HG03342 (cell line): ENCODE results near the gene EP400.
"Not testable (repeated sequence)": the region's sequence is repeated elsewhere in the genome, so short reads cannot be mapped to it uniquely, and the experiment has no call there.

Experiments used
- ATAC-seq: cut with Tn5 transposase; IDR thresholded peaks from one replicate; pipeline ENCODE4 v1.9.1; 2021; ENCODE audit warnings: mild to moderate bottlenecking, moderate library complexity; ENCODE audit not compliant: unreplicated experiment

Gene EP400

GRCh38 chr12:131948166-131948712 lies 1.5 kb upstream of the EP400 start:
- ATAC-seq: no peak

- ATAC-seq: not testable (repeated sequence)
Measured at GRCh38 chr12:131948713-131949430, 870 bp upstream of the EP400 start.

DNA sequence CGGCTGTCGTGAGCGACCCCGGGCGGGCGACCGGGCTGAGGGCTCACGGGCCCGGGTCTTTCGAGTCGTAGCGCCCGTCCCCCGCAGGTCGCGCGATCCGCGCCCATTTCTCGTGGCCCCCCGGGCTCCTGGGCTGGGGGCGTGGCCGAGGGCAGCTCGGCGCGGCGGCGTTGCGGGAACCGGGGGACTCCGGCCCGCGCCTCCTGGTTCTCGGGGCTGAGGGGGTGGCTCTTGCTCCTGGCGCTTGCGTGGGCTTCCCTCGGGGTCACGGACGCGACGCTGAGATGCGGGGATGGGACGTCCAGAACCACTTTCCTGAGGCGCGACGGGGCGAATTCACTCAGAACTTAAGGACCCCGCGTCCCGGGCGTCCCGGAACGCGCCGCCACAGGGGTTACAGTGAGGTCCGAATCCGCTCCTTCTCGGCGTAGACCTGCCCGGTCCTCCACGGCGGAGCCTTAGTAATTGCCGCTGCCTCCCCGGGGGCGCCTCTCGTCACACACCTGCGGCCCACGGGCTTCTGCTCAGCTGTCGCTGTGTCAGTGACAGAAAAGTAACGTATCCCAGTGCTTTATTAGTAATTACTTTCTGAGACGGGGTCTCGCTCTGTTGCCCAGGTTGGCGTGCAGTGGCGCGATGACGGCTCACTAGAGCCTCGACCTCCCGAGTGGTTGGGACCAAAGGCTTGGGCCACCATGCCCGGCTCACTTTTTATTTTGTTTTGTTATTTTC lies 606 bp downstream of the EP400 start:
- peak; percentile 36 for ATAC-seq

DNA sequence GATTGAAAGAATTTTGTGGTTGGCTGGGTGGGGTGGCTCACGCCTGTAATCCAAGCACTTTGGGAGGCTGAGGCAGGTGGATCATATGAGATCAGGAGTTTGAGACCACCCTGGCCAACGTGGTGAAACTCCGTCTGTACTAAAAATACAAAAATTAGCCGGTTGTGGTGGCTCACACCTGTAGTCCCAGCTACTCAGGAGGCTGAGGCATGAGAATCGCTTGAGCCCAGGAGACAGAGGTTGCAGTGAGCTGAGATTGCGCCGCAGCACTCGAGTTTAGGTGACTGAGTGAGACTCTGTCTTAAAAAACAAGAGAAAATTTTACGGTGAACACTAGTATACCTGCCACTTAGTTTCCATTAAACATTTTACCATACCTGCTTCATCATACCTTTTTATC lies 4.1 kb downstream of the EP400 start:
- not testable (repeated sequence) for ATAC-seq

- not testable (repeated sequence) for ATAC-seq
Measured at GRCh38 chr12:131954460-131954859, 4.7 kb downstream of the EP400 start.

DNA sequence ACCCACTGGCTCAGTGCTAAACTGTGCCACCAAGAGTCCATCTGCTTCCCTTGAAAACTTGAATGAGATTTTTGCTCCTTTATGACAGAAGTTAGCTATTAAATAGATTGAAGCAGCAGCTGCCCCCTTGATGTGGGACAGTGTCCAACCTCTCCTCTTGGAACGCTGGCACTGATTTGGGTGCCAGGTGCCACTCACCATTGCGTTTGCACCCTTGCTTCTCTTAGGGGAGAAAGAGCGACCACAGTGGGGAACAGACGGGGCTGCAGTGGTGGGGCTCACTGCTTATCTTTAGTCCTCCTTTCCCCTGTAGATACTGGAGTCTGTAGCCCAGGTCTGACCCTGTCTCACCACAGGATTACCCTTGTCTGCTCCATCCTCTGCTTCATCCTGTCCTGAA lies 9.4 kb downstream of the EP400 start:
- no peak for ATAC-seq

DNA sequence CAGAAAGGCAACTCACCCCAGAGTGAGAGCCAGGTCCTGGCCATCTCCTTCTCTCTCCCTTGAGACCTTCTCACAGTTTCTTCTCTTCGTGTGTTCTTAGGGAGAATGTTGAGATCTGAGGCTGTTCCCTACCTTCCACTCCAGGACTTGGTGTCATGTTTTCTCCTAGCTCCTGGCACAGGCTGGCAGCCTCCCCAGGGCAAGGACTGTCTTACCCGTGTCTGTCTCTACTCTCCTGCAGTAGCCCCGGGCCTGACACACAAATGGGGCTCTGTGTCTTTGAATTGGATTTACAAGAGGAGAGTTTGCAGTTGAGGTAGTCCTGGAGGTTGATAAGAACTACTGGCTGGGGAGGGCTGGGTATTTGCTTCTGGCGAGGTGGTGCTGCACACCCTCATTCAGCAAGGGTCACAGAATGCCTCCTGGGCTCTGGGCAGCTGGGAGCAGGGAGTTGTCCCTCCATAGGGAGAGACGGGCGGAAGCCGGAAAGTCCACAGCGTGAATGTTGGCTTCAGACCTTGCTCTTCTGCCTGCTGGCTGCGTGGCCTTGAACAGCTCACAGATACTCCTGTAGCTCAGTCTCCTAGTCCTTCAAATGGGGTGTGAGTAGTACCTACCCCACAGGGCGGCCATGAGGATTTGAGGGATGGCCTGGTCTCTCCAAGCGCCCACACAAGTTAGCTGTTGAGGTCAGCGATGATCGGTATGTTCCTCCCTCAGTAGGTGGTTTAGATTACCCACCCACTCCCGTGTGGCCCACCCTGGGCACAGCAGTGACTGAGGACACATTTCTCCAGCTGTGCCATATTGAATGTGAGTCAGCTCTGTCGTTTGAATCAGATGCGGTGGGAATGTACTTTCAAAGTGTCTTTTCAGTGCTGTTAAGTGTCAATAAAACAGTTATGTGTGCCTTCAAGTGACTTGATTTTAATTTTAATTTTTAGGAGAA lies 10.2 kb downstream of the EP400 start:
- ATAC-seq: no peak

- not testable (repeated sequence) for ATAC-seq
Measured at GRCh38 chr12:131960590-131961325, 11.0 kb downstream of the EP400 start.

DNA sequence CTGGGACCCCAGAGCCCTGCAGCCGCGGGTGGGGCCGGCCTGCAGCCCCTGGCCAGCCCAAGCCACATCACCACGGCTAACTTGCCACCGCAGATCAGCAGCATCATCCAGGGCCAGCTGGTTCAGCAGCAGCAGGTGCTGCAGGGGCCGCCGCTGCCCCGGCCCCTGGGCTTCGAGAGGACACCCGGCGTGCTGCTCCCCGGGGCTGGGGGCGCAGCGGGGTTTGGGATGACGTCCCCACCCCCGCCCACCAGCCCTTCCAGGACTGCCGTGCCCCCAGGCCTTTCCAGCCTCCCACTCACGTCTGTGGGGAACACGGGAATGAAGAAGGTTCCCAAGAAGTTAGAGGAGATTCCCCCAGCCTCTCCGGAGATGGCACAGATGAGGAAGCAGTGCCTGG lies 11.6 kb downstream of the EP400 start:
- not testable (repeated sequence) for ATAC-seq

- ATAC-seq: no peak
Measured at GRCh38 chr12:131962069-131962468, 12.3 kb downstream of the EP400 start.

- no peak for ATAC-seq
Measured at GRCh38 chr12:131963381-131963780, 13.6 kb downstream of the EP400 start.

- ATAC-seq: no peak
Measured at GRCh38 chr12:131965073-131965472, 15.3 kb downstream of the EP400 start.

- no peak for ATAC-seq
Measured at GRCh38 chr12:131971226-131971625, 21.5 kb downstream of the EP400 start.

- no peak for ATAC-seq
Measured at GRCh38 chr12:131975228-131975627, 25.5 kb downstream of the EP400 start.

- no peak for ATAC-seq
Measured at GRCh38 chr12:131979606-131980005, 29.9 kb downstream of the EP400 start.

GRCh38 chr12:131980263-131980662 lies 30.5 kb downstream of the EP400 start:
- no peak for ATAC-seq

GRCh38 chr12:131981388-131981787 lies 31.6 kb downstream of the EP400 start:
- no peak for ATAC-seq

- ATAC-seq: no peak
Measured at GRCh38 chr12:131982041-131982440, 32.3 kb downstream of the EP400 start.

DNA sequence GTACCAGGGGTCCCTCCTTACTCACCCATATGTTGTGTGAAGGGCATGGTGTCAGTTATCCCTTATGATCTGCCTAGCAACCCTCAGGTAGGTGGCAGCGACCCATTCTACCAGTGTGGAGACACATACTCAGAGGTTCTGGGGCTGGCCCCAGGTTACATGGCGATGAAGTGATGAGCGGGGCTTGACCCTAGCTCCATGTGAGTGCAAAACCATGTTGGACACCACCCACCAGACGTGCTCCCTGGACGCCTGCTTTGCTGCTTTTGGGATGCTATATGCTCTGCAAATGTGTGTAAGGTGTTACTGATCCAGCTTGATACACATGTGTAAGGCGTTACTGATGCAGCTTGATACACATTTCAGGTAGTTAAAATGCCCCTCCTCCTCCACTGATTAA lies 33.3 kb downstream of the EP400 start:
- no peak for ATAC-seq

DNA sequence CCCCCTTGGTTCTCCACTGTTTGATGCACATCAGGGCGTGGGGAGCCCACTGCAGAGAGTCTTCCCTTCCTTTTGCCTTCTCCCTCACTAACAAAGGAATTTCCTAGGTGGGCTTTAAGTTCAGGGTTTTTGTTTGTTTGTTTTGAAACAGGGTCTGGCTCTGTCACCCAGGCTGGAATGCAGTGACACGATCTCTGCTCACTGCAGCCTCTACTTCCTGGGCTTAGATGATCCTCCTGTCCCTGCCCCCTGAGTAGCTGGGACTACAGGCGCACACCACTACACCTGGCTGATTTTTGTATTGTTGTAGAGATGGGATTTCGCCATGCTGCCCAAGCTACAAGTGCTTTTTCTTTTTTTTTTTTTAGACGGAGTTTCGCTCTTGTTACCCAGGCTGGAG lies 33.8 kb downstream of the EP400 start:
- no peak for ATAC-seq
